H1 (cell line): ENCODE measurements around the gene CIROP. TPM values are rescaled to one million over a fixed set of nuclear protein-coding genes. Genes with fewer than 3 reads are reported as not detected.

Source experiments
- CBX5 ChIP-seq: fragments of 300-800, 300-1000 bp; sonication (generic); IDR thresholded peaks from 2 replicates; pipeline ENCODE4 v1.7.1; 2016; ENCODE audit warnings: antibody characterized with exemption, low read length, low read depth
- CHD7 ChIP-seq: fragments of 300-600 bp; sonication (generic); IDR thresholded peaks from 2 replicates; pipeline ENCODE4 v1.7.1; 2012; ENCODE audit warnings: low read length, moderate library complexity, mild to moderate bottlenecking, inconsistent platforms; ENCODE audit not compliant: insufficient replicate concordance
- SAP30 ChIP-seq: fragments of 300-600 bp; sonication (generic); IDR thresholded peaks from 2 replicates; pipeline ENCODE4 v1.7.1; 2012; ENCODE audit warnings: low read length, moderate library complexity, mild to moderate bottlenecking, inconsistent platforms; ENCODE audit not compliant: insufficient read depth, insufficient replicate concordance
- polyA plus RNA-seq, 7 experiments: library from polyadenylated mRNA; depleted of rRNA in 3 of 7; stranded (reverse) in 5 of 7; unstranded in 2 of 7; fragments of >200 nt in 5 of 7; fragments of 200-250 nt in 2 of 7; gene quantifications; 1 replicate in 5 of 7; 2 replicates in 1 of 7; 4 replicates in 1 of 7; pipeline versions ENCODE4 v1.2.1 to v1.2.3, GENCODE V29; 2011 to 2013; ENCODE audit warnings: missing spikeins in 2 of 7, mixed read lengths in 2 of 7
- total RNA-seq: library from RNA; stranded (reverse); fragmentation: NEBNext Ultra II Directional; extraction: Animal tissue kit (Norgen Biotek cat#: 25700); gene quantifications from 2 replicates; pipeline ENCODE4 v1.2.1, GENCODE V29; 2021

Gene CIROP
- total and polyA plus RNA-seq, 2 of the 8 experiments (the other 6 are each of a cell fraction or from before 2014, with no cell fraction given) = 0.06 TPM; not detected in 1

- TF ChIP-seq CHD7 (no peak), CBX5 (no peak), SAP30 (no peak)
Measured at GRCh38 chr14:23143911-23144310, 39.1 kb upstream of the CIROP start (continued).
